Loucy (cell line): Measurements from ENCODE around the gene PET100.

ENCODE experiments used
- EZH2phosphoT487 ChIP-seq: fragments of 200-600 bp; IDR thresholded peaks from 2 replicates; pipeline ENCODE4 v1.6.1; 2018; ENCODE audit warnings: antibody characterized with exemption, mild to moderate bottlenecking, moderate library complexity, borderline replicate concordance
- TF ChIP-seq, protein P1 (sequence below): fragments of 200-600 bp; sonication (generic); conservative IDR thresholded peaks from 2 replicates; pipeline ENCODE4 v1.5.1; 2014; ENCODE audit warnings: mild to moderate bottlenecking, antibody characterized with exemption, low read length

DNA sequence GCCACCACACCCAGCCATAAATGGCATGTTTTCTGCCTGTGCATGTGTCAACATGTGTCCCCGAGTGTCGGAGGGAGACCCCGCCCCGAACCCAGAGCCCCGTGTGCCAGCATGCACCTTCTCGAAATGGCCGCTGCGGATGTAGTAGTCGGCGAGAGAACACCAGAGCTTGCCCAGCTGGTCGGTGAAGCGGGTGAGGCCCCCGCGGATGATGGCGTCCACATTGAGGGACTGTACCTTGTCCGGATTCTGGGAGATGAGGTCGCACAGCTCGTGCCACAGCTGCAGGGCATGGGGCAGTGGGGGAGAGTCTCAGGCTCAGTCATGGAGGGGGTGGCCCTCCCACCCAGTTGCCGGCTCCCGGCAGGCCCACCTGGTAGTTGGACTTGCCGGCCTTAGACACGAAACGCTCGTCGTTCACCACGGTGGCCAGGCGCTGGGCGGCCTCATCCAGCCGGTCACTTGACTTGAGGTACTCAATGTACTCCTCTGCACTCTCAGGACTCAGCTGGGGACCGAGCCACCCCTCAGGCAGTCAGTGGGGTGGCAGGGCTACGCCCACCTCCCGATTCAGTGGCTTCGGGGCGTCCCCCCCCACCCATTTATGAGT is 3.7 kb upstream of the PET100 start:
- TF ChIP-seq, protein P1, sequence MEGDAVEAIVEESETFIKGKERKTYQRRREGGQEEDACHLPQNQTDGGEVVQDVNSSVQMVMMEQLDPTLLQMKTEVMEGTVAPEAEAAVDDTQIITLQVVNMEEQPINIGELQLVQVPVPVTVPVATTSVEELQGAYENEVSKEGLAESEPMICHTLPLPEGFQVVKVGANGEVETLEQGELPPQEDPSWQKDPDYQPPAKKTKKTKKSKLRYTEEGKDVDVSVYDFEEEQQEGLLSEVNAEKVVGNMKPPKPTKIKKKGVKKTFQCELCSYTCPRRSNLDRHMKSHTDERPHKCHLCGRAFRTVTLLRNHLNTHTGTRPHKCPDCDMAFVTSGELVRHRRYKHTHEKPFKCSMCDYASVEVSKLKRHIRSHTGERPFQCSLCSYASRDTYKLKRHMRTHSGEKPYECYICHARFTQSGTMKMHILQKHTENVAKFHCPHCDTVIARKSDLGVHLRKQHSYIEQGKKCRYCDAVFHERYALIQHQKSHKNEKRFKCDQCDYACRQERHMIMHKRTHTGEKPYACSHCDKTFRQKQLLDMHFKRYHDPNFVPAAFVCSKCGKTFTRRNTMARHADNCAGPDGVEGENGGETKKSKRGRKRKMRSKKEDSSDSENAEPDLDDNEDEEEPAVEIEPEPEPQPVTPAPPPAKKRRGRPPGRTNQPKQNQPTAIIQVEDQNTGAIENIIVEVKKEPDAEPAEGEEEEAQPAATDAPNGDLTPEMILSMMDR: no peak
- no peak for TF ChIP-seq EZH2phosphoT487
